Mucosa of descending colon (tissue), 3 donors: Measurements from ENCODE around the gene KCNIP1. TPM values are rescaled to one million over a fixed set of nuclear protein-coding genes. Genes with fewer than 3 reads are reported as not detected.

Experiments
- ATAC-seq: fragments of 200-7000 bp; cut with Tn5 transposase; one replicate; pipeline ENCODE4 v1.9.1; 2020; ENCODE audit warnings: mild to moderate bottlenecking, moderate library complexity
- DNase-seq, 3 donors: peaks; one replicate each; pipeline ENCODE4 v3.0.0-alpha.2; 2020
- H3K36me3 ChIP-seq: fragments of 200-600 bp; one replicate; pipeline ENCODE4 v1.8.0; 2021; ENCODE audit warnings: low read depth, mild to moderate bottlenecking
- H3K4me1 ChIP-seq: fragments of 200-600 bp; one replicate; pipeline ENCODE4 v1.8.0; 2021; ENCODE audit warnings: low read depth, mild to moderate bottlenecking
- H3K4me3 ChIP-seq: fragments of 200-600 bp; one replicate; pipeline ENCODE4 v1.8.0; 2021; ENCODE audit warnings: mild to moderate bottlenecking
- H3K9me3 ChIP-seq: fragments of 200-600 bp; one replicate; pipeline ENCODE4 v1.8.0; 2021; ENCODE audit warnings: mild to moderate bottlenecking
- CTCF ChIP-seq: fragments of 200-600 bp; IDR thresholded peaks from one replicate; pipeline ENCODE4 v1.8.0; 2022; ENCODE audit warnings: antibody characterized with exemption, mild to moderate bottlenecking
- intact Hi-C, 2 donors: fragments of 100-400 bp; cut with DNase I in 1 of 2; cut with micrococcal nuclease in 1 of 2; formaldehyde crosslinking; loops; one replicate each; pipeline versions ENCODE4 v1.11.0 to v1.11.1; 2022; cut with DNase I, micrococcal nuclease
- total RNA-seq, 3 donors: library from RNA; stranded (reverse); fragmentation: NEBNext Ultra II Directional in 2 of 3; extraction: Animal tissue kit (Norgen Biotek cat#: 25700) in 2 of 3; gene quantifications; one replicate each; pipeline versions ENCODE4 v1.2.1 to v1.2.4, GENCODE V29; 2021 to 2023
- donor health status: DM: no; HTN: no; CAD: no; lungs with moderate emphysema.
- donor health status: DM: no; HTN: no; CAD: no.
- donor health status: DM: no; HTN: yes; CAD: no.

Gene KCNIP1
- total RNA-seq, 3 donors from 2014 or later, result 0.79 TPM; not detected in 2

GRCh38 chr5:170478306-170478705 lies 25.5 kb upstream of the KCNIP1 start:
- H3K4me3 ChIP-seq, result no peak overlapping the region
- no peaks in the 10 kb centered on the region for H3K4me1 ChIP-seq
- H3K36me3 ChIP-seq, result no peaks in the 10 kb centered on the region
- no peak for TF ChIP-seq CTCF
- DNase-seq (no peak), ATAC-seq (no peak)
- H3K9me3 ChIP-seq, result no peaks in the 10 kb centered on the region
- intact Hi-C loops, result no loop called here

GRCh38 chr5:170479484-170479883 lies 24.3 kb upstream of the KCNIP1 start:
- Histone ChIP-seq H3K36me3 (no peaks in the 10 kb centered on the region), H3K4me3 (no peak overlapping the region), H3K9me3 (no peaks in the 10 kb centered on the region), H3K4me1 (no peaks in the 10 kb centered on the region)
- intact Hi-C loops, result no loop called here
- ATAC-seq, result no peak
- DNase-seq, result no peak
- TF ChIP-seq CTCF, result no peak

GRCh38 chr5:170480260-170480659 lies 23.6 kb upstream of the KCNIP1 start:
- TF ChIP-seq CTCF, result no peak
- DNase-seq (no peak), ATAC-seq (no peak)
- H3K9me3 ChIP-seq, result no peaks in the 10 kb centered on the region
- H3K36me3 ChIP-seq, result no peaks in the 10 kb centered on the region
- no peaks in the 10 kb centered on the region for H3K4me1 ChIP-seq
- intact Hi-C loops, result no loop called here
- no peak overlapping the region for H3K4me3 ChIP-seq

- DNase-seq (no peak), ATAC-seq (no peak)
- no peaks in the 10 kb centered on the region for H3K36me3 ChIP-seq
- TF ChIP-seq CTCF, result no peak
- intact Hi-C loops, result no loop called here
- H3K9me3 ChIP-seq, result no peaks in the 10 kb centered on the region
- no peaks in the 10 kb centered on the region for H3K4me1 ChIP-seq
- no peak overlapping the region for H3K4me3 ChIP-seq
These were observed 22.0 kb upstream of the KCNIP1 start for GRCh38 chr5:170481849-170482248.

- no peaks in the 10 kb centered on the region for H3K4me1 ChIP-seq
- H3K36me3 ChIP-seq, result no peaks in the 10 kb centered on the region
- intact Hi-C loops, result no loop called here
- no peaks in the 10 kb centered on the region for H3K9me3 ChIP-seq
- ATAC-seq, result no peak
- DNase-seq, result no peak
- no peak overlapping the region for H3K4me3 ChIP-seq
- TF ChIP-seq CTCF, result no peak
These were observed 21.3 kb upstream of the KCNIP1 start for GRCh38 chr5:170482511-170482910.

GRCh38 chr5:170483701-170484458 lies 19.9 kb upstream of the KCNIP1 start:
- intact Hi-C loops, result no loop called here
- DNase-seq, result no peak
- TF ChIP-seq CTCF, result no peak
- no peak overlapping the region for H3K4me3 ChIP-seq
- H3K9me3 ChIP-seq, result no peaks in the 10 kb centered on the region
- no peaks in the 10 kb centered on the region for H3K36me3 ChIP-seq
- H3K4me1 ChIP-seq, result no peaks in the 10 kb centered on the region
- ATAC-seq, result no peak
